HTR-8/SVneo (cell line): ENCODE results near the gene DNAJB6.
"Not testable (repeated sequence)": the region's sequence is repeated elsewhere in the genome, so short reads cannot be mapped to it uniquely, and the experiment has no call there.

Experiments used
- DNase-seq: peaks from one replicate; pipeline ENCODE4 v3.0.0; 2011; ENCODE audit warnings: low spot score, mixed read lengths; ENCODE audit not compliant: insufficient read length
- FAIRE-seq: peaks from 2 replicates; lab custom pipeline; 2011; peaks lifted over from hg19 to GRCh38; lab: Jason Lieb, UNC

DNAJB6 gene

DNA sequence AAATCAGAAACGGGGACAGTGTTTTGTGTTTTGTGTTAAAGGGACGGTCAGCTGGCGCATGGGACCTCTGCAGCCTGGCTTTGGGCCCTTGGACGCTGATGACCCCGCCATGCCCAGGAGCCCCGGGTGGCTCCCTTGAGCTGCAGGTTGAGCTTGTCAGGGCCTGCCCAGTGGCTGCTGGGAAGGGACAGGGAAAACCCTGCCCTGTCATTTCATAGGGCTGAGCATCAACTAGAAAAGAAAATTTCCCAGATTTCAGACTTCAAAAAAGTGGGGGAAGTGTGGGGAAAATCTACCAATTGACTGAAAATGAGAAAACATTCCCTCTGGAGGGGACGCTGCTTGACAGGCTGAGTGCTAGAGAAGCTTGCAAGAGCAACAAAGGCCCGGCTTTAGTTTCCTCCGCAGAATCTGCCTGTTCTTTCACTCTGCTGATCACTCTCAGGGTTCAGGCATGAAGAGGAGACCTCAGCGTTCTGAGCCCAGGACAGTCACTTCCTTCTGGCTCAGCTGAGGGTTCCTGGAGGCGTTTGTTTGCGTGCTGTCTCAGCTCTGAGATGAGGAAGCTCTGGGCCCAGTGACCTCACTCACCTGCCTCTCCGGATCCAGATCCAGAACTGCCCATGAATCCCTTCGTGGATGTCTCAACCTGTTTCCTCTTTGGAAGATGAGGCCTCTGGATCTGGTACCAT lies 18.6 kb upstream of the DNAJB6 start:
- no peak for DNase-seq

GRCh38 chr7:157320608-157320980 lies 16.2 kb upstream of the DNAJB6 start:
- DNase-seq, result no peak
- no peak for FAIRE-seq

More for the DNA sequence above, 18.6 kb upstream of the DNAJB6 start:
- no peak for FAIRE-seq

- DNase-seq (no peak), FAIRE-seq (no peak)
Measured at GRCh38 chr7:157323401-157323800, 13.4 kb upstream of the DNAJB6 start.

DNA sequence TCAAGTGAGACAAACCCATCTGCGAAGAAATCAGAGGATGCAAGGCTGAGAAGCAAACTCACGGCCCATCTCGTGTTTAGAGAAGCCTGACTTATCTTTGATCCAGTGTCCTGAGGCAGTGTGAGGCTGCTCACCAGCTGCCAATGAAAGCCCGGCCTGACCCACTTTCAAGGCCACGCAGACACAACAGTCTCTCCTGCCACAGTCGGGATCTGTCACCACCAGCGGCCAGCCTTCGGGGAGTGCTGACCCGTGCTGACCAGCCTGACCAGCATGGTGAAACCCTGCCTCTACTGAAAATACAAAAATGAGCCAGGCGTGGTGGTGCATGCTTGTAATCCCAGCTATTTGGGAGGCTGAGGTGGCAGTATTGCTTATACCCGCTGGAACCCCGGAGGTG lies 7.4 kb upstream of the DNAJB6 start:
- FAIRE-seq (no peak), DNase-seq (no peak)

GRCh38 chr7:157330567-157330966 lies 6.2 kb upstream of the DNAJB6 start:
- FAIRE-seq, DNase-seq: not testable (repeated sequence)

- DNase-seq, FAIRE-seq: not testable (repeated sequence)
Measured at GRCh38 chr7:157331049-157331448, 5.8 kb upstream of the DNAJB6 start.

- DNase-seq (no peak), FAIRE-seq (no peak)
Measured at GRCh38 chr7:157335236-157335635, 1.6 kb upstream of the DNAJB6 start.

GRCh38 chr7:157335991-157336382 lies 817 bp upstream of the DNAJB6 start:
- FAIRE-seq, result no peak
- no peak for DNase-seq

GRCh38 chr7:157337316-157338149 lies 729 bp downstream of the DNAJB6 start:
- no peak for FAIRE-seq
- no peak for DNase-seq

GRCh38 chr7:157339777-157340677 lies 3.2 kb downstream of the DNAJB6 start:
- DNase-seq, result peak; percentile 60
- no peak for FAIRE-seq

- FAIRE-seq, result no peak
- no peak for DNase-seq
Measured at GRCh38 chr7:157347217-157347904, 10.6 kb downstream of the DNAJB6 start.

DNA sequence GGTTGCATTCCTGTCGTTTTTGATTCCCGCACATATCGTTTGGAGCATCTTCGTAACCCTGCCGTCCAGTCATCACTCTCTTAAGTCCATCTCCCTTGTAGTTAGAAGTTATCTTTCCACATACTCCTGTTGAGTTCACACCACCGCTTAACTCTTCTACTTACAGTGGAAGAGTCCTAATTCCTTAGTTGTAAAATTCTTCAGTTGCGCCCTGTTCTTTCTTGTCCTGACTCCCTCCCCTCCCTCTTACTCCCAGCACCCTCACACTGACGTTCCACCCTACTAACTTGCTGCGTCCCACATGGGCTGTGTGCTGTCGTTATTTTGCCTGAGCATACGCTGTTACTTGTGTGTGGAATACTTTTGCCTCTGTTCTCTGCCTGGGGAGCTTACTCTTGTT lies 11.7 kb downstream of the DNAJB6 start:
- DNase-seq (no peak), FAIRE-seq (no peak)

DNA sequence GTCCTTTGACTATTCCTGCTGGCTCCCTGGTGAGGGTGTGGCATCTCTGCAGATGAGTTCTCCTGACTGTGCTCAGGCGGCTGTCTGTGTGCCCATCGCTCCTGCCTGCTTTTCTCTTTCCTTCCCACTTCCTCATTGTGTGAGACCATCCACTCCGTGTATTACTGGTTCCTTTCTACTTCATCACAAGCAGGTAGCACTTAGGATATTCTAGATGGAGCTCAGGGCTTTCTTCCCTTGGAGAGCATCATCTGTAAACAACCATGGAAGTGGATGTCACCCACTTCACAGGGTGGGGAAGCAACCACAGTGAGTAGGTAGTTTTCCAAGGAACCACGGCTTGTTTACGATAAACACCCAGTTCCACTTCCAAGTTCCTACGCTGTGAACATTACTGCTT lies 15.7 kb downstream of the DNAJB6 start:
- FAIRE-seq, result no peak
- DNase-seq, result no peak

- FAIRE-seq, result no peak
- no peak for DNase-seq
Measured at GRCh38 chr7:157355784-157356511, 19.1 kb downstream of the DNAJB6 start.

- no peak for DNase-seq
- FAIRE-seq, result no peak
Measured at GRCh38 chr7:157357129-157358040, 20.6 kb downstream of the DNAJB6 start.

DNA sequence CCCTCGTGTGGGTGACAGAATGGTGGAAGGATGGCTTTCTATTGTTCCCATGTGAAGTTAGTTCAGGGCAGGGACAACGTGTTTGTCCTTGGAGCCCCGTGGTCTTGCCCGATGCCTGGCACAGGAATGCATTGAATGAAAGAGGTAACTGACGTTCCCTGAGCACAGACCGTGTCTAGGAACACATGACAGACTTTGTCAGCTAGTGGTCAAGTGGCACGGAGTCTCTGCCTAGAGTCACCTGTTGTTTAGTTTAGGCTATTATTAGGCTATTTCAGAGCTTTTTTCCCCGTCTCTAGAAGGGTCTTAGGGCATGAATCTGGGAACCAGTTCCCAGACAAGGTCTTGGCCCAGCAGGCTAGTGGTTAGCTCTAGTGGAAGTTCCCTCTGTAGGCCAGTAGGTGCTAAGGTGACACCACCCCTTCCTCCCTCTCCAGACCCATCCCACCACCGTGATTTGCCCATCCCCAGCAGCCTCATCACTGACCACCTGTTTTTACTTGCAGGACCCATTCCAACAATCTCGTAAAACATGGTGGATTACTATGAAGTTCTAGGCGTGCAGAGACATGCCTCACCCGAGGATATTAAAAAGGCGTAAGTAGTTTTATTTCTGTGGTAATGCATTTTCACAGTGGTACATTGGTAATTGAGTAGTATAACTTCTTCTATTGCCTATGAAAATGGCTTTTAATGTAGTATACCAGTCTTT lies 21.4 kb downstream of the DNAJB6 start:
- FAIRE-seq (no peak), DNase-seq (no peak)

DNA sequence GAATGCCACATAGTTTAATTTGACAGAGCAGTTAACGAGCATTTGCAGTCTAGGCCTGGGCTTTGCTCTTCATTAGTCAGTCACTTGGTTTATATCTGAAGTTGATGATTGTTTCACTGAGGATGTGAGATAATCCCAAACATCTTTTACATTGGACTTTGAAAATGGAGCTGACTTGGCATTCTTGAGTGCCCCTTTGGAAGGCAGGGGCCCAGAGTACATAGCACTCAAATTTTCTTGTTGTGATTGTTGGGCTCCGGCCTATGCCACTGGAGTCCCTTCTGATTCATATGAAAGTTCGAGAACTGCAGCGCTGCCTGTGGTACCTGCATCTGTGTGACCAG lies 21.9 kb downstream of the DNAJB6 start:
- FAIRE-seq (no peak), DNase-seq (no peak)

DNA sequence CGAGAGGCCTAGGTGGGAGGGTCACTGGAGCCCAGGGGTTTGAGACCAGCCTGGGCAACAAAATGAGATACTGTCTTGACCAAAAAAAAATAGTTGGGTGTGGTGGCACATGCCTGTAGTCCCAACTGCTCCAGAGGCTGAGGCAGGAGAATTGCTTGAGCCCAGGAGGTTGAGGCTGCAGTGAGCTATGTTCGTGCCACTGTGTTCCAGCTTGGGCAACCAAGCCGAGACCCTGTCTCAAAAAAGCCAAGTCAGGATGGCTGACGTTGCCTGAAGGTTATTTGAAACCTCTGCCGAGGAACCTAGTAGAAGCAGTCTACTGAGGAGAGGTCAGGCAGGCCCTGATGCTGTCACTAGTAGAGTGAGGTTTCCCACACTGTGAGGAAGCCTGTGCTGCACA lies 22.8 kb downstream of the DNAJB6 start:
- FAIRE-seq (no peak), DNase-seq (no peak)
